Type B pancreatic cell (in vitro differentiated cells): ENCODE results near the gene SIMC1. TPM values are rescaled to one million over a fixed set of nuclear protein-coding genes. Genes with fewer than 3 reads are reported as not detected.
"Not testable (repeated sequence)": the region's sequence is repeated elsewhere in the genome, so short reads cannot be mapped to it uniquely, and the experiment has no call there.

ENCODE experiments used
- DNase-seq: peaks from one replicate; pipeline ENCODE4 v3.0.0; 2021; ENCODE audit warnings: mixed read lengths; ENCODE audit not compliant: unreplicated experiment; ENCODE audit errors: extremely low spot score
- H3K27ac Mint-ChIP-seq: 2 replicates; pipeline ENCODE4 v1.8.0; 2021; ENCODE audit warnings: mild to moderate bottlenecking, mixed read lengths
- H3K27me3 Mint-ChIP-seq: 2 replicates; pipeline ENCODE4 v1.8.0; 2021; ENCODE audit warnings: mixed read lengths
- H3K36me3 Mint-ChIP-seq: 2 replicates; pipeline ENCODE4 v1.8.0; 2021; ENCODE audit warnings: mixed read lengths
- H3K4me1 Mint-ChIP-seq: one replicate; pipeline ENCODE4 v1.8.0; 2021; ENCODE audit warnings: mixed read lengths; ENCODE audit not compliant: unreplicated experiment
- H3K4me3 Mint-ChIP-seq: 2 replicates; pipeline ENCODE4 v1.8.0; 2021; ENCODE audit warnings: mild to moderate bottlenecking, mixed read lengths
- H3K9me3 Mint-ChIP-seq: 2 replicates; pipeline ENCODE4 v1.8.0; 2021; ENCODE audit warnings: mixed read lengths
- total RNA-seq: library from RNA; stranded (reverse); gene quantifications from 2 replicates; pipeline ENCODE4 v1.2.1, GENCODE V29; 2021; ENCODE audit warnings: low replicate concordance
- TF ChIP-seq, protein P1 (sequence below): fragments of 200-600 bp; sonication (generic); conservative IDR thresholded peaks from 2 replicates; pipeline ENCODE4 v1.5.0; 2021; ENCODE audit warnings: antibody characterized with exemption, mild to moderate bottlenecking

Gene SIMC1
- total RNA-seq, 1 donor from 2014 or later: 34.0 TPM

DNA sequence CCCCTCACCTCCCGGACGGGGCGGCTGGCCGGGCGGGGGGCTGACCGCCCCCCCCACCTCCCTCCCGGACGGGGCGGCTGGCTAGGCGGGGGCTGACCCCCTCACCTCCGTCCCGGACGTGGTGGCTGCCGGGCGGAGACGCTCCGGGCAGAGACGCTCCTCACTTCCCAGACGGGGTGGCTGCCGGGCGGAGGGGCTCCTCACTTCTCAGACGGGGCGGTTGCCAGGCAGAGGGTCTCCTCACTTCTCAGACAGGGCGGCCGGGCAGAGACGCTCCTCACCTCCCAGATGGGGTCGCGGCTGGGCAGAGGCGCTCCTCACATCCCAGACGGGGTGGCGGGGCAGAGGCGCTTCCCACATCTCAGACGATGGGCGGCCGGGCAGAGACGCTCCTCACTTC, 13.9 kb downstream of the SIMC1 start:
- DNase-seq, H3K9me3 Mint-ChIP-seq, H3K4me1 Mint-ChIP-seq, H3K27ac Mint-ChIP-seq, H3K4me3 Mint-ChIP-seq, H3K27me3 Mint-ChIP-seq, H3K36me3 Mint-ChIP-seq: not testable (repeated sequence)

DNA sequence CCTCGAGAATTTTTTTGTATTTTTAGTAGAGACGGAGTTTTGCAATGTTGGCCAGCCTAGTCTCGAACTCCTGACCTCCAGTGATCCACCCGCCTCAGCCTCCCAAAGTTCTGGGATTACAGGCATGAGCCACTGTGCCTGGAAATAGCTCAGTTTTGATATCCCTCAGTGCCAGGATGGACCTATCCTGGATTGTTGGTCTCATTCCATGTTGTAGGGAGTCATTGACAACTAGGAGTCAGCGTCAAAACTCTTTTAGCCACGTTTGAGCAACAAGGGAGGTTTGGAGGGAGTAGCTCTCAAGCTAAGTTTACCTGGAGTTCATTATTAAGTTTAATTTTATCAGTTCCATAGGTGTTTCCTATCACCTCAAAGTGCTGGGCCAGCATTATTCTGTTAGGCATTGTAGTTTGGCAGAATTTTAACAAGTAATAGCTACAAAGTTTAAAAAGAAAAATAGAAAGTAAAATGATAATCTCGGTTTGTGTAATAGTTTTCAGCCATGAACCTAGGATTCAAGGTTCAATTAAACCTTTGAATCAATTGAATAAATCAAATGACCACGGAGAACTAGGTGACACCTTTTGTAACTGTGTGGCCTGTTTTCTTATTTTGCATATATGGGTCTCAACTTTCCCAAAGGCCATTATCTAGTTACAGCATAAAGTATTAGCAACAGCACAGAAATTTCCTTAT, 15.3 kb downstream of the SIMC1 start:
- not testable (repeated sequence) for H3K4me3 Mint-ChIP-seq, H3K9me3 Mint-ChIP-seq, H3K36me3 Mint-ChIP-seq, DNase-seq, H3K27me3 Mint-ChIP-seq, H3K4me1 Mint-ChIP-seq, H3K27ac Mint-ChIP-seq

DNA sequence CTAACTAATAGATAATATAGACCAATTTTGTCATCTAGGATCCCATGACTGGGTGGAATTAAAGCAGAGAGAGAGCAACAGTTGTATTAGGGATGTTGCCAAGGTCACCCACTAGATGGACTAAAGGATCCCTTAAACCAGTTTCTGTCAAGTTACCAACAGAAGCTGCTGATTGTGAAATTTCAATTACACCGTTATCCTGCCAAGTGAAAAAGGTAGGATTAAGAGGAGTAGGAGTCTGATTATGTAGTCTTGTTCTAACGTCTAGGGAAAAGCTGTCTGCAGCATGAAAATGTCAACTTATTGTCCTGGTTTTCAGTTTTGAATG, 15.8 kb downstream of the SIMC1 start:
- H3K27me3 Mint-ChIP-seq: not testable (repeated sequence)

DNA sequence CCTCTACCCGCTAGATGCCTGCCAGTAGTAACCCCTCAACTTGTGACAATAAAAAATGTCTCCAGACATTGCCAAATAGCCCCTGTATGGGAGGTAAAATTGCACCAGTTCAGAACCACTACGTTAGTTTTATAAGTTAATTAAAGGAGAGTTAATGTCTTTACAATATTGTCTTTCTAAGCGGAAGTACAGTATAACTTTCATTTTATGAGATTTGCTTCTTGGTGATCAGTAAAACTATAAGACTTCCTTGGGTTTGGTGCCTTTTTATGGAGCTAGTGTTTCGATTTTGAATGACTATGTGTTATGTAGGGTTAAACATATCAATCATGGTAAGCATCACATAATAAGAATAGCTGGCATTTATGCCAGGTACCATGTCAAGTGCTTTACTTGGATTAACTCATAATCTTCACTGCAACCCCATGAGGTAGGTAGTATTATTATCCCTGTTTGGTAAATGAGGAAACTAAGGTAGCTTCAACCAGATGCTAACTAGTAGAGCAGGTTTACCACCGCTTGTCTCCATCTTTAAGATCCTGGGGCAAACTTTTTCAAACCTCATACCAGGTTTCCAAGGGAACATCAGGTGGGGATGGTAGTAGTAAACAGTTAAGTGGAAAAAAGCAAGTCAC, 19.8 kb downstream of the SIMC1 start:
- not testable (repeated sequence) for DNase-seq, H3K27ac Mint-ChIP-seq, H3K9me3 Mint-ChIP-seq, H3K4me1 Mint-ChIP-seq, H3K4me3 Mint-ChIP-seq, H3K27me3 Mint-ChIP-seq, H3K36me3 Mint-ChIP-seq

More for the DNA sequence above, 15.8 kb downstream of the SIMC1 start:
- H3K9me3 Mint-ChIP-seq, H3K27ac Mint-ChIP-seq, H3K36me3 Mint-ChIP-seq, DNase-seq, H3K4me1 Mint-ChIP-seq, H3K4me3 Mint-ChIP-seq: not testable (repeated sequence)

DNA sequence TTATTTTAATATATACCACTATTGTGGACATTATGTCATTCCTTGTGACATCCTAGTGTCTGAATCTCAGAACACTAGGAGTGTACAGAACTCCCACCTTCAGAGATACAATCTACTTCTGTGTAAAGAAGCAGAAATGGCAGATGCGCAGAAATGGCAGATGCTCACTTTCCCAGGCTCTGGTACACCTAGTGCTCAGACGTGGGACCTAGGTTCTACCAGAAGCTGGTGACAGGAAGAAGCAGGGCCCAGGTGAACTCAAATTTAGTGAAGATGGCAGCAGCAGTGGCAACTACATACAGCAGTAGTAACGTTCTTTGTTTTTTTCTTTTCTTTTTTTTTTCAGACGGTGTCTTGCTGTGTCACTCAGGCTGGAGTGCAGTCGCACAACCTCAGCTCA, 22.5 kb downstream of the SIMC1 start:
- not testable (repeated sequence) for H3K27ac Mint-ChIP-seq, H3K27me3 Mint-ChIP-seq, H3K4me3 Mint-ChIP-seq, H3K9me3 Mint-ChIP-seq, DNase-seq, H3K36me3 Mint-ChIP-seq, H3K4me1 Mint-ChIP-seq

DNA sequence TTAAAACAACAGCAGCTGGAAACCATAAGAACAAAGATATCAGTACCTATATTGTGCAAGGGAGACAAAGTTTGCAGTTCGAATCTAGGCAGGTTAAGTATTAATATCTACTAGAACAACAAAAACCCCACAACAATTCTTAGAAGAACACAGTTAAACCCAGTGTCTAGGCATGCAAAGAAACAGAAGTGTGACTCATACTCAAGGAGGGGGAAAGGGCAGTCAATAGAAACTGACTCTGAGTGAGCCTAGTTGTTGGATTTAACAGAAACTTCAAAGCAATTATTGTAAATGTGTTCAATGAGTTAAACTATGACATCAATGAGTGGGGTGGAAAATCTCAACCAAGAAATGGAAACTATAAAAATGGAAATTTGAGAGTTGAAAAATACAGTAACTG, 28.2 kb downstream of the SIMC1 start:
- H3K27ac Mint-ChIP-seq, H3K36me3 Mint-ChIP-seq, H3K4me3 Mint-ChIP-seq, DNase-seq, H3K9me3 Mint-ChIP-seq, H3K4me1 Mint-ChIP-seq, H3K27me3 Mint-ChIP-seq: not testable (repeated sequence)

DNA sequence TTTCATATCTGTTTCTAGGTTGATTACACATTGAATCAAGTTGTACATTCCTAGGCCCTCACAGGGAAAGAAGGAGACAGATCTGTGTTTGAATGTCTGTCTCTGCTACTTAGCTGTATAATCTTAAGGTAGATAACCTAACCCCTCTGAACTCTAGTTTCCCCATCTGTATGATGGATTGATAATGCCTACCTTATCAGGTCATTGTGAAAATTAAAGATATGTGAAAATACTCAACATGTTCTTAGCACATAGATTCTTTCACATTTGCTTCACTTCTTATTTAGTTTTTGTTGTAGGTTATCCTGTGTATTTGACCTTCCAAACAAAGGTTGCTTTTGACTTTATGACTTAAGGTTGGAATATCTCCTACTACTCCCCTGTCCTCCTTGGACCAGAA, 50.8 kb downstream of the SIMC1 start:
- H3K4me1 Mint-ChIP-seq, H3K9me3 Mint-ChIP-seq, H3K4me3 Mint-ChIP-seq, H3K27ac Mint-ChIP-seq, H3K27me3 Mint-ChIP-seq, DNase-seq: not testable (repeated sequence)
- peaks cover 20% of the 10 kb centered on the region for H3K36me3 Mint-ChIP-seq

DNA sequence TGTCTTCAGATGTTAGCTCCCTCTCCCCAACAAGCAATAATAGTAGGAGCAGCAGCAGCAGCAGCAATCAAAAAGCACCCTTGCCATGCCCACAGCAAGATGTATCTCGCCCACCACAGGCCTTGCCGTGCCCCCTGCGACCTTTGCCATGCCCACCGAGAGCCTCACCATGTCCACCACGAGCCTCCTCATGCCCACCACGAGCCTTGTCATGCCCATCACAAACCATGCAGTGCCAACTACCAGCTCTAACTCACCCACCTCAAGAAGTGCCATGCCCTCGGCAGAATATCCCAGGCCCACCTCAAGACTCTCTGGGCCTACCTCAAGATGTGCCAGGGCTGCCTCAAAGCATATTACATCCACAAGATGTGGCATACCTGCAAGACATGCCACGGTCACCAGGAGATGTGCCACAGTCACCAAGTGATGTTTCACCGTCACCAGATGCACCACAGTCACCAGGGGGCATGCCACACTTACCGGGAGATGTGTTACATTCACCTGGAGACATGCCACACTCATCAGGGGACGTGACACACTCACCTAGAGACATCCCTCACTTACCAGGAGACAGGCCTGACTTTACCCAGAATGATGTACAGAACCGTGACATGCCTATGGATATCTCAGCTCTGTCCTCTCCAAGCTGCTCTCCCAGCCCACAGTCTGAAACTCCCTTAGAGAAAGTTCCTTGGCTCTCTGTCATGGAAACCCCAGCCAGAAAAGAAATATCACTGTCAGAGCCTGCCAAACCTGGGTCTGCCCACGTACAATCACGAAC, 52.0 kb downstream of the SIMC1 start:
- H3K4me3 Mint-ChIP-seq, DNase-seq, H3K9me3 Mint-ChIP-seq, H3K27ac Mint-ChIP-seq, H3K4me1 Mint-ChIP-seq, H3K27me3 Mint-ChIP-seq: not testable (repeated sequence)
- peaks cover 17% of the 10 kb centered on the region for H3K36me3 Mint-ChIP-seq

DNA sequence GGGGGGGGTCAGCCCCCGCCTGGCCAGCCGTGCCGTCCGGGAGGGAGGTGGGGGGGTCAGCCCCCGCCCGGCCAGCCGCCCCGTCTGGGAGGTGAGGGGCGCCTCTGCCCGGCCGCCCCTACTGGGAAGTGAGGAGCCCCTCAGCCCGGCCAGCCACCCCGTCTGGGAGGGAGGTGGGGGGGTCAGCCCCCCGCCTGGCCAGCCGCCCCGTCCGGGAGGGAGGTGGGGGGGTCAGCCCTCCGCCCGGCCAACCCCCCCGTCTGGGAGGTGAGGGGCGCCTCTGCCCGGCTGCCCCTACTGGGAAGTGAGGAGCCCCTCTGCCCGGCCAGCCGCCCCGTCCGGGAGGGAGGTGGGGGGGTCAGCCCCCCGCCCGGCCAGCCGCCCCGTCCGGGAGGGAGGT, 67.1 kb downstream of the SIMC1 start:
- H3K9me3 Mint-ChIP-seq, H3K4me3 Mint-ChIP-seq, H3K27ac Mint-ChIP-seq, H3K27me3 Mint-ChIP-seq, H3K4me1 Mint-ChIP-seq, DNase-seq: not testable (repeated sequence)
- H3K36me3 Mint-ChIP-seq: peaks cover 34% of the 10 kb centered on the region

DNA sequence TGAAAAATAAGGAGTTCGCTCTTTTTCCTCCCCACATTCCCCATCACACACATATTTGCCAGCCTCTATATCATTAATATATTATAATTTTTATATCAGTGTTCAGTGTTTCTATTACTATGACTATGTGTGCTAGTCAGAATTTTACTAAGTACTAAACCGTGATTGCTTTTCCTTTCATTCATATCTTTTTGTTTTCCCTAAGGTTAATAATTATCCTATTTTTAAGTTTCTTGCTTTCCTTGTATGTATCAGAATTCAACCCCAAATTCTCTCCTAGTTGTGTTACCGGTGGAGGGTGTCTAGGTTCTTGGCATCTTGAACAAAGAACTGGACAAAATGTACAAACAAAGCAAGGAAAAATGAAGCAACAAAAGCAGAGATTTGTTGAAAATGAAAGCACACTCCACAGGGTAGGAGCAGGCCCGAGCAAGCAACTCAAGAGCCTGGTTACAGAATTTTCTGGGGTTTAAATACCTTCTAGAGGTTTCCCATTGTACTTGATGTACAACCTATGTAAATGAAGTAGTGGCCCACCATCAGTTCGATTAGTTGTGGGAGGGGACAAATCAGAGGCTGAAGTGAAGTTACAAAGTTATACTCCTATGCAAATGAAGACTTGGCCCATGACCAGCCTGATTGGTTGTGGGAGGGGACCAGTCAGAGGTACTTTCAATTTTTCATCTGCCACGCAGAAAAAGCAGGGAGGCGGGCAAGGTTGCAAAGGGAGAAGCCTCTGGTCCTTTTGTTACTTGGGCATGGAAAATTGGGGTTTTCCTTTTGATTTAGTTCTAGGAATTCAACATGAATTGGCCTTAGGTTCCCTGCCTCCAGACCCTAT, 79.5 kb downstream of the SIMC1 start:
- Mint-ChIP-seq H3K27ac (no peak overlapping the region), H3K9me3 (no peaks in the 10 kb centered on the region), H3K4me3 (no peak overlapping the region), H3K4me1 (no peaks in the 10 kb centered on the region), H3K36me3 (peaks cover 24% of the 10 kb centered on the region), H3K27me3 (no peaks in the 10 kb centered on the region)
- DNase-seq: no peak
- TF ChIP-seq, protein P1, sequence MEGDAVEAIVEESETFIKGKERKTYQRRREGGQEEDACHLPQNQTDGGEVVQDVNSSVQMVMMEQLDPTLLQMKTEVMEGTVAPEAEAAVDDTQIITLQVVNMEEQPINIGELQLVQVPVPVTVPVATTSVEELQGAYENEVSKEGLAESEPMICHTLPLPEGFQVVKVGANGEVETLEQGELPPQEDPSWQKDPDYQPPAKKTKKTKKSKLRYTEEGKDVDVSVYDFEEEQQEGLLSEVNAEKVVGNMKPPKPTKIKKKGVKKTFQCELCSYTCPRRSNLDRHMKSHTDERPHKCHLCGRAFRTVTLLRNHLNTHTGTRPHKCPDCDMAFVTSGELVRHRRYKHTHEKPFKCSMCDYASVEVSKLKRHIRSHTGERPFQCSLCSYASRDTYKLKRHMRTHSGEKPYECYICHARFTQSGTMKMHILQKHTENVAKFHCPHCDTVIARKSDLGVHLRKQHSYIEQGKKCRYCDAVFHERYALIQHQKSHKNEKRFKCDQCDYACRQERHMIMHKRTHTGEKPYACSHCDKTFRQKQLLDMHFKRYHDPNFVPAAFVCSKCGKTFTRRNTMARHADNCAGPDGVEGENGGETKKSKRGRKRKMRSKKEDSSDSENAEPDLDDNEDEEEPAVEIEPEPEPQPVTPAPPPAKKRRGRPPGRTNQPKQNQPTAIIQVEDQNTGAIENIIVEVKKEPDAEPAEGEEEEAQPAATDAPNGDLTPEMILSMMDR: no peak
